ENCODE results near the gene AURKAIP1. TPM values are rescaled to one million over a fixed set of nuclear protein-coding genes. Genes with fewer than 3 reads are reported as not detected.

AURKAIP1 gene
- total and polyA plus RNA-seq, 9 of the 15 experiments (the other 6 are each of a cell fraction or from before 2014, with no cell fraction given): 7.8 to 478 (median 92.0) TPM

GRCh38 chr1:1374929-1375662, at the start of gene AURKAIP1 (continued):
- TF ChIP-seq NEUROD1 (IDR thresholded peaks at IDR 0.05; ENCODE audit: borderline replicate concordance, low read depth, low read length, partially characterized antibody): peak; percentile 98
- peak; percentile 49; the same call in 1 of the 2 replicates for TF ChIP-seq E2F5 (CRISPR knock-in tag; IDR thresholded peaks at IDR 0.05)
- TF ChIP-seq TBL1XR1 (IDR thresholded peaks at IDR 0.05; ENCODE audit: low read length in 2 of 2): peak in 1 of 2 experiments; percentile 84; a peak in 2 of 4 replicates
- no peak for TF ChIP-seq MBD1 (CRISPR knock-in tag; IDR thresholded peaks at IDR 0.05)
- TF ChIP-seq GTF2B (IDR thresholded peaks at IDR 0.05; ENCODE audit: extremely low read depth, insufficient read length): peak; percentile 18
- peak; percentile 99 for TF ChIP-seq PREB (CRISPR knock-in tag; IDR thresholded peaks at IDR 0.05)
- TF ChIP-seq HOMEZ (CRISPR knock-in tag; IDR thresholded peaks at IDR 0.05): no peak
- no peak for TF ChIP-seq CHD4 (IDR thresholded peaks at IDR 0.05; ENCODE audit: insufficient read depth, insufficient replicate concordance, low read depth, low read length, poor library complexity, severe bottlenecking)
- TF ChIP-seq FOXJ3 (CRISPR knock-in tag; IDR thresholded peaks at IDR 0.05): no peak
- TF ChIP-seq XRCC5 (IDR thresholded peaks at IDR 0.05; ENCODE audit: low read depth, low read length): peak; percentile 99
- TF ChIP-seq ZNF75A (CRISPR knock-in tag; IDR thresholded peaks at IDR 0.05): no peak
- no peak for TF ChIP-seq ARID3A (IDR thresholded peaks at IDR 0.05; ENCODE audit: borderline replicate concordance, low read depth, low read length)
- TF ChIP-seq HLTF (IDR thresholded peaks at IDR 0.05): peak; percentile 81
- peak; percentile 86 for TF ChIP-seq CREB3 (tag; conservative IDR thresholded peaks at IDR 0.05; ENCODE audit: low read depth)
- TF ChIP-seq RBM15 (IDR thresholded peaks at IDR 0.05; ENCODE audit: insufficient read depth, low read length): no peak
- no peak; the same call in 1 of the 2 replicates for TF ChIP-seq ZZZ3 (IDR thresholded peaks at IDR 0.05)

Data from K562 (cell line).